Sigmoid colon (tissue), 3 donors: ENCODE data around the gene ST14.

Source experiments
- POLR2A ChIP-seq, 2 donors: fragments of 450-650 bp; IDR thresholded peaks; one replicate each; pipeline ENCODE4 v1.6.1; 2016; ENCODE audit warnings: antibody characterized with exemption in 2 of 2, mild to moderate bottlenecking in 2 of 2, moderate library complexity in 2 of 2
- TF ChIP-seq, protein P1 (sequence below), 4 experiments: fragments of 450-650 bp in 3 of 4; fragments of 200-600 bp in 1 of 4; IDR thresholded peaks; one replicate each; pipeline ENCODE4 v1.5.1; 2016 to 2019; ENCODE audit warnings: antibody characterized with exemption in 4 of 4, mild to moderate bottlenecking in 3 of 4, moderate library complexity in 2 of 4

DNA sequence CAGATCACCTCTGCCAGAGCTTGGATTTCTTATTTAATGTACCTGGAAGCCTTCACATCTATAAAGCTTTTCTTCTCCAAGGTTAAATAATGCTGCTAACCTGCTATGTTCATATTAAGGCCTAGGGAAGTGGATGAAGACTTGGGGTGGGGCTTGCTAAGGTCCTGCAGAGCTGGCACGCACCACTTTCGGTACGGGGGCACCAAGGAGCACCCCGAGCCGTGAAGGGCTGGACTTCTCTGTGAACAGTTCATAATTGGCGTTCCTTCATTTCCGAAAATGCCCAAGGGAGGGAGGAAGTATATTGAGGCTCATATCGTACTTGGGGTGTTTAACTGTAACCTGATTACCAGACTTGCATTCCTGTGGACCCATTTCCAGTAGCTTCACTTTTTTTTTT, 59.6 kb downstream of the ST14 start:
- TF ChIP-seq POLR2A (IDR thresholded peaks at IDR 0.05): no peak
- TF ChIP-seq, protein P1, sequence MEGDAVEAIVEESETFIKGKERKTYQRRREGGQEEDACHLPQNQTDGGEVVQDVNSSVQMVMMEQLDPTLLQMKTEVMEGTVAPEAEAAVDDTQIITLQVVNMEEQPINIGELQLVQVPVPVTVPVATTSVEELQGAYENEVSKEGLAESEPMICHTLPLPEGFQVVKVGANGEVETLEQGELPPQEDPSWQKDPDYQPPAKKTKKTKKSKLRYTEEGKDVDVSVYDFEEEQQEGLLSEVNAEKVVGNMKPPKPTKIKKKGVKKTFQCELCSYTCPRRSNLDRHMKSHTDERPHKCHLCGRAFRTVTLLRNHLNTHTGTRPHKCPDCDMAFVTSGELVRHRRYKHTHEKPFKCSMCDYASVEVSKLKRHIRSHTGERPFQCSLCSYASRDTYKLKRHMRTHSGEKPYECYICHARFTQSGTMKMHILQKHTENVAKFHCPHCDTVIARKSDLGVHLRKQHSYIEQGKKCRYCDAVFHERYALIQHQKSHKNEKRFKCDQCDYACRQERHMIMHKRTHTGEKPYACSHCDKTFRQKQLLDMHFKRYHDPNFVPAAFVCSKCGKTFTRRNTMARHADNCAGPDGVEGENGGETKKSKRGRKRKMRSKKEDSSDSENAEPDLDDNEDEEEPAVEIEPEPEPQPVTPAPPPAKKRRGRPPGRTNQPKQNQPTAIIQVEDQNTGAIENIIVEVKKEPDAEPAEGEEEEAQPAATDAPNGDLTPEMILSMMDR (IDR thresholded peaks at IDR 0.05): no peak
